ENCODE results near the gene JPH4.

The JPH4 gene

GRCh38 chr14:23579311-23579630 lies 681 bp upstream of the JPH4 start:
- no peak for DNase-seq (ENCODE audit: low read depth)

- no peak for DNase-seq (ENCODE audit: low read depth)
These were observed 739 bp downstream of the JPH4 start for GRCh38 chr14:23577710-23578392.

GRCh38 chr14:23577004-23577681 lies 1.4 kb downstream of the JPH4 start:
- DNase-seq (ENCODE audit: low read depth) = no peak

GRCh38 chr14:23573384-23574015 lies 5.1 kb downstream of the JPH4 start:
- DNase-seq (ENCODE audit: low read depth) = no peak

- no peak for DNase-seq (ENCODE audit: low read depth)
These were observed 5.8 kb downstream of the JPH4 start for GRCh38 chr14:23572836-23573235.

GRCh38 chr14:23572524-23572828 lies 6.1 kb downstream of the JPH4 start:
- no peak for DNase-seq (ENCODE audit: low read depth)

GRCh38 chr14:23571701-23572523 lies 6.7 kb downstream of the JPH4 start:
- DNase-seq (ENCODE audit: low read depth) = no peak

- no peak for DNase-seq (ENCODE audit: low read depth)
These were observed 7.6 kb downstream of the JPH4 start for GRCh38 chr14:23570806-23571483.

GRCh38 chr14:23569443-23570151 lies 9.0 kb downstream of the JPH4 start:
- DNase-seq (ENCODE audit: low read depth) = no peak

- DNase-seq (ENCODE audit: low read depth) = no peak
These were observed 9.8 kb downstream of the JPH4 start for GRCh38 chr14:23568600-23569331.

GRCh38 chr14:23568021-23568599 lies 10.5 kb downstream of the JPH4 start:
- no peak for DNase-seq (ENCODE audit: low read depth)

GRCh38 chr14:23567186-23568020 lies 11.2 kb downstream of the JPH4 start, which contains the start of gene AP1G2:
TSS of gene AP1G2 (minus strand) at chr14:23567791. CDS start at chr14:23567314, 477 bp downstream.
- peak; percentile 79 for DNase-seq (ENCODE audit: low read depth)

GRCh38 chr14:23566778-23567185 lies 11.8 kb downstream of the JPH4 start:
- no peak for DNase-seq (ENCODE audit: low read depth)

GRCh38 chr14:23566112-23566777 lies 12.3 kb downstream of the JPH4 start:
- no peak for DNase-seq (ENCODE audit: low read depth)

GRCh38 chr14:23565626-23566025 lies 13.0 kb downstream of the JPH4 start:
- no peak for DNase-seq (ENCODE audit: low read depth)

- no peak for DNase-seq (ENCODE audit: low read depth)
These were observed 13.7 kb downstream of the JPH4 start for GRCh38 chr14:23564876-23565275.

- DNase-seq (ENCODE audit: low read depth) = no peak
These were observed 14.3 kb downstream of the JPH4 start for GRCh38 chr14:23564181-23564812.

- DNase-seq (ENCODE audit: low read depth) = no peak
These were observed 15.0 kb downstream of the JPH4 start for GRCh38 chr14:23563473-23564180.

Measured in stimulated activated CD8-positive, alpha-beta memory T cell treated with anti-CD3 and anti-CD28 coated beads, Interleukin-7, amount 100 ng/mL, for 24 hours (primary cell).